Breast epithelium (tissue), 4 donors: Measurements from ENCODE around the gene SNX21. TPM values are rescaled to one million over a fixed set of nuclear protein-coding genes. Genes with fewer than 3 reads are reported as not detected.

Experiments
- DNase-seq, 2 donors: peaks; one replicate each; pipeline ENCODE4 v3.0.0-alpha.2; 2019; ENCODE audit warnings: low spot score in 2 of 2
- H3K27ac ChIP-seq, 2 donors: fragments of 200-600 bp; sonication (generic) in 1 of 2; one replicate each; pipeline ENCODE4 v1.5.1; 2016 to 2019; ENCODE audit warnings: mild to moderate bottlenecking in 1 of 2
- H3K27me3 ChIP-seq, 2 donors: fragments of 200-600 bp; sonication (generic) in 1 of 2; one replicate each; pipeline versions ENCODE4 v1.5.1 to v1.6.0; 2017 to 2019; ENCODE audit warnings: control low read depth in 1 of 2, mild to moderate bottlenecking in 1 of 2
- H3K36me3 ChIP-seq: fragments of 200-600 bp; one replicate; pipeline ENCODE4 v1.5.1; 2019
- H3K4me1 ChIP-seq, 2 donors: fragments of 200-600 bp; sonication (generic); one replicate each; pipeline ENCODE4 v1.5.1; 2016 to 2019; ENCODE audit warnings: control low read depth in 1 of 2
- H3K4me3 ChIP-seq, 3 donors: fragments of 200-600 bp; sonication (generic); 1 replicate in 2 of 3; 2 replicates in 1 of 3; pipeline ENCODE4 v1.5.1; 2016 to 2019; ENCODE audit warnings: mild to moderate bottlenecking in 3 of 3, moderate library complexity in 2 of 3
- H3K9me3 ChIP-seq, 2 donors: fragments of 200-600 bp; sonication (generic) in 1 of 2; one replicate each; pipeline ENCODE4 v1.5.1; 2016 to 2019; ENCODE audit warnings: control low read depth in 1 of 2
- CTCF ChIP-seq, 3 donors: fragments of 450-650 bp; IDR thresholded peaks; one replicate each; pipeline ENCODE4 v1.5.1; 2016 to 2017; ENCODE audit warnings: antibody characterized with exemption in 3 of 3, mild to moderate bottlenecking in 3 of 3, moderate library complexity in 3 of 3
- POLR2A ChIP-seq: fragments of 450-650 bp; IDR thresholded peaks from one replicate; pipeline ENCODE4 v1.6.1; 2016; ENCODE audit warnings: antibody characterized with exemption, mild to moderate bottlenecking, moderate library complexity
- POLR2AphosphoS5 ChIP-seq, 3 donors: sonication (generic); formaldehyde crosslinking; IDR thresholded peaks; one replicate each; pipeline ENCODE4 v1.6.1; 2017; ENCODE audit warnings: antibody characterized with exemption in 3 of 3
- intact Hi-C: fragments of 100-400 bp; cut with DNase I; formaldehyde crosslinking; loops from one replicate; pipeline ENCODE4 v1.15.1; 2023; ENCODE audit warnings: low total_unique reads
- total RNA-seq, 3 donors: library from RNA; depleted of rRNA; stranded (reverse); fragments of >200 nt; gene quantifications; one replicate each; pipeline ENCODE4 v1.1.0, GENCODE V29; 2016

The SNX21 gene
- total RNA-seq, 3 donors from 2014 or later: 55.0 to 138 (median 66.9) TPM

- no peak overlapping the region for H3K27ac ChIP-seq
- no peak for DNase-seq
- H3K4me1 ChIP-seq: no peaks in the 10 kb centered on the region
- no peaks in the 10 kb centered on the region for H3K27me3 ChIP-seq
- intact Hi-C loops: no loop called here
- H3K4me3 ChIP-seq: no peak overlapping the region
- no peaks in the 10 kb centered on the region for H3K36me3 ChIP-seq
- no peaks in the 10 kb centered on the region for H3K9me3 ChIP-seq
- no peak for TF ChIP-seq POLR2AphosphoS5 (IDR thresholded peaks at IDR 0.05)
- TF ChIP-seq POLR2A: no peak
- TF ChIP-seq CTCF (IDR thresholded peaks at IDR 0.05): no peak
These were observed 41.0 kb downstream of the SNX21 start for GRCh38 chr20:45874576-45874975.

GRCh38 chr20:45878076-45878761 is 44.6 kb downstream of the SNX21 start:
- peak overlapping the region in 1 of 2 donors; percentile 12 for H3K27ac ChIP-seq
- intact Hi-C loops: no loop called here
- H3K4me1 ChIP-seq: peaks cover 0 to 6% of the 10 kb centered on the region in 2 donors
- TF ChIP-seq CTCF (IDR thresholded peaks at IDR 0.05) (no peak), POLR2A (no peak), POLR2AphosphoS5 (IDR thresholded peaks at IDR 0.05) (no peak)
- no peaks in the 10 kb centered on the region for H3K36me3 ChIP-seq
- H3K9me3 ChIP-seq: no peaks in the 10 kb centered on the region
- DNase-seq: no peak
- H3K27me3 ChIP-seq: no peaks in the 10 kb centered on the region
- H3K4me3 ChIP-seq: no peak overlapping the region

- peaks cover 0 to 6% of the 10 kb centered on the region in 2 donors for H3K4me1 ChIP-seq
These were observed 47.6 kb downstream of the SNX21 start, which contains the start of gene ZSWIM1 for GRCh38 chr20:45880988-45881788. Gene ZSWIM1 (plus strand): TSS chr20:45881227. CDS start chr20:45882593, 1,366 bp downstream.

GRCh38 chr20:45882469-45883099 is 49.0 kb downstream of the SNX21 start:
- H3K4me1 ChIP-seq: peaks cover 0 to 6% of the 10 kb centered on the region in 2 donors
- no peaks in the 10 kb centered on the region for H3K36me3 ChIP-seq
- H3K27me3 ChIP-seq: no peaks in the 10 kb centered on the region
- H3K4me3 ChIP-seq: no peak overlapping the region
- TF ChIP-seq CTCF (IDR thresholded peaks at IDR 0.05) (no peak), POLR2A (no peak), POLR2AphosphoS5 (IDR thresholded peaks at IDR 0.05) (no peak)
- no peak for DNase-seq
- no peaks in the 10 kb centered on the region for H3K9me3 ChIP-seq
- no peak overlapping the region for H3K27ac ChIP-seq
- intact Hi-C loops: no loop called here

More at GRCh38 chr20:45880988-45881788, 47.6 kb downstream of the SNX21 start, which contains the start of gene ZSWIM1:
- TF ChIP-seq POLR2A: peak; percentile 64
- TF ChIP-seq POLR2AphosphoS5 (IDR thresholded peaks at IDR 0.05): peak; percentile 64 to 92 (median 81)
- no peak for TF ChIP-seq CTCF (IDR thresholded peaks at IDR 0.05)
- Histone ChIP-seq H3K4me3 (peak within 1 kb of the TSS; percentile 50 to 82 (median 65)), H3K27me3 (no peaks in the 10 kb centered on the region), H3K9me3 (no peaks in the 10 kb centered on the region), H3K36me3 (no peaks in the 10 kb centered on the region), H3K27ac (peak within 1 kb of the TSS; percentile 89 to 95)
- intact Hi-C loops: no loop called here
- DNase-seq: peak; percentile 99
